ENCODE data around the gene TADA3. TPM values are rescaled to one million over a fixed set of nuclear protein-coding genes. Genes with fewer than 3 reads are reported as not detected.
A peak's percentile ranks its signal among the peaks of the same experiment; 100 is the strongest.

Gene TADA3
- total and polyA plus RNA-seq, 9 of the 15 experiments (the other 6 are each of a cell fraction or from before 2014, with no cell fraction given), result 4.1 to 110 (median 74.8) TPM

DNA sequence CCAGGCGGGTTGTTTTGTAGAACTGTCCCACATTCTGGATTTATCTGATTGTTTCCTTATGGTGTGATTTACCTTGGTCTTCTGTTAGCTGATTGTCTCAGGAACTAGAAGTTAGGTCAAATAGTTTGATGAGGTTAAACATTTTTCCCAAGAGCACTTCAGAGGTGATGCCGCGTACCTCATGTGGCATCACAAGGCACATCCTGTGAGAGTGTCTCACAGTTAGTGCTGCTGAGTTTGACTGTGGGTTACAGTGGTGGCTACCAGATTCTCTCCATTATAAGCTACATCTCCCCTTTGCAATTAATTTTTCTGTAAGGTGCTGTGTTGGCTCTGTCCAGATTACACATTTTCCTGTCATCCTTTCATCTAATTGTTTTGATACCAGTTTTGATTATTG lies 39.0 kb upstream of the TADA3 start:
- Histone ChIP-seq H3K9me1 (ENCODE audit: control insufficient read depth, insufficient read depth, low read length) (no peaks in the 10 kb centered on the region), H3K4me3 (no peak overlapping the region), H2AFZ (ENCODE audit: low read depth, low read length) (no peak overlapping the region), H3K4me1 (replicated peaks in 1 of 2; ENCODE audit: control insufficient read depth in 2 of 2, insufficient read depth in 2 of 2, low read length in 2 of 2) (peaks cover 0 to 6% of the 10 kb centered on the region in 2 experiments; a peak in 1 of 5 replicates), H3K79me2 (ENCODE audit: control insufficient read depth, insufficient read depth, low read length) (no peaks in the 10 kb centered on the region), H4K20me1 (replicated peaks; ENCODE audit: control insufficient read depth, insufficient read depth, low read length) (peaks cover 4% of the 10 kb centered on the region; the same call in 1 of the 2 replicates), H3K27me3 (ENCODE audit: control insufficient read depth in 2 of 2, insufficient read depth in 2 of 2, low read length in 2 of 2) (no peaks in the 10 kb centered on the region), H3K4me2 (ENCODE audit: insufficient read depth, low read length) (no peak overlapping the region), H3K9ac (ENCODE audit: insufficient read depth in 1 of 2, low read depth in 2 of 2, low read length in 2 of 2) (no peak overlapping the region), H3K9me3 (replicated peaks; ENCODE audit: control insufficient read depth, insufficient read depth, low read depth, low read length) (no peaks in the 10 kb centered on the region), H3K36me3 (ENCODE audit: control insufficient read depth, insufficient read depth, low read length) (peaks cover 88% of the 10 kb centered on the region), H3K27ac (ENCODE audit: extremely low read depth, low read depth, low read length) (no peak overlapping the region)
- TF ChIP-seq XRCC4 (IDR thresholded peaks at IDR 0.05; ENCODE audit: extremely low read depth, insufficient read depth, insufficient read length) (no peak), ZNF444 (CRISPR knock-in tag; IDR thresholded peaks at IDR 0.05) (no peak), KAT2B (IDR thresholded peaks at IDR 0.05; ENCODE audit: low read depth, low read length) (no peak), ZNF347 (CRISPR knock-in tag; IDR thresholded peaks at IDR 0.05; ENCODE audit: low read depth) (no peak), ZBTB8A (IDR thresholded peaks at IDR 0.05; ENCODE audit: partially characterized antibody) (no peak), CTBP1 (IDR thresholded peaks at IDR 0.05; ENCODE audit: borderline replicate concordance) (no peak), SNRNP70 (optimal IDR thresholded peaks at IDR 0.05; ENCODE audit: low read depth, low read length) (no peak), MBD2 (IDR thresholded peaks at IDR 0.05; ENCODE audit: borderline replicate concordance, low read depth) (no peak), SREBF1 (IDR thresholded peaks at IDR 0.05; ENCODE audit: borderline replicate concordance, low read depth, low read length) (no peak), CEBPB (tag; IDR thresholded peaks at IDR 0.05) (no peak), TFAM (CRISPR knock-in tag; conservative IDR thresholded peaks at IDR 0.05) (no peak), SP2 (IDR thresholded peaks at IDR 0.05; ENCODE audit: extremely low read depth, low read depth, low read length, poor library complexity, severe bottlenecking) (no peak), ARID2 (IDR thresholded peaks at IDR 0.05) (no peak)
- TF ChIP-seq, protein P1, sequence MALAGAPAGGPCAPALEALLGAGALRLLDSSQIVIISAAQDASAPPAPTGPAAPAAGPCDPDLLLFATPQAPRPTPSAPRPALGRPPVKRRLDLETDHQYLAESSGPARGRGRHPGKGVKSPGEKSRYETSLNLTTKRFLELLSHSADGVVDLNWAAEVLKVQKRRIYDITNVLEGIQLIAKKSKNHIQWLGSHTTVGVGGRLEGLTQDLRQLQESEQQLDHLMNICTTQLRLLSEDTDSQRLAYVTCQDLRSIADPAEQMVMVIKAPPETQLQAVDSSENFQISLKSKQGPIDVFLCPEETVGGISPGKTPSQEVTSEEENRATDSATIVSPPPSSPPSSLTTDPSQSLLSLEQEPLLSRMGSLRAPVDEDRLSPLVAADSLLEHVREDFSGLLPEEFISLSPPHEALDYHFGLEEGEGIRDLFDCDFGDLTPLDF (CRISPR knock-in tag; IDR thresholded peaks at IDR 0.05), result no peak
- ChIA-PET POLR2A (interaction anchor here (0.6 to 1.6 kb wide), 6 partner anchors 8 to 66 kb away, joined by 3 to 7 read pairs (median 4); partner anchors contain the start of gene RPUSD3), CTCF (ENCODE audit: low intra/inter-chr PET ratio) (no interaction called here)
- intact Hi-C loops (cut with micrococcal nuclease), result no loop called here
- FAIRE-seq, result peak; percentile 52
- WGBS (ENCODE audit: insufficient coverage, low coverage, missing lambda C conversion rate), result 96% methylated on average over 3 of the region's 3 CpGs
- DNase-seq (ENCODE audit: extremely low read depth in 1 of 4, low spot score in 3 of 4), result no peak
- ATAC-seq, result no peak
- no TSS peak for BruUV-seq (replicated peaks)
- in situ Hi-C loops (cut with MboI), result loop anchor here (25.0 kb wide), 1 partner anchor 906 kb away; no protein-coding TSS in a partner anchor

Data from K562 (cell line).